Smooth muscle cell (in vitro differentiated cells): ENCODE measurements around the gene TMEM63C. TPM values are rescaled to one million over a fixed set of nuclear protein-coding genes. Genes with fewer than 3 reads are reported as not detected.

Experiments used
- DNase-seq: peaks from one replicate; lab custom pipeline; 2025; ENCODE audit not compliant: unreplicated experiment; lab: John Stamatoyannopoulos, UW
- H2AFZ ChIP-seq: fragments of 200-600 bp; sonication (generic); 2 replicates; pipeline ENCODE4 v1.6.0; 2016; ENCODE audit warnings: antibody characterized with exemption, low read depth, mild to moderate bottlenecking
- H3F3A ChIP-seq: fragments of 200-600 bp; sonication (generic); 2 replicates; pipeline ENCODE4 v1.6.0; 2017; ENCODE audit warnings: antibody characterized with exemption, low read depth
- H3K27ac ChIP-seq: fragments of 200-600 bp; sonication (generic); 2 replicates; pipeline ENCODE4 v1.5.1; 2016; ENCODE audit warnings: low read depth, mild to moderate bottlenecking
- H3K27me3 ChIP-seq: fragments of 200-600 bp; sonication (generic); 2 replicates; pipeline ENCODE4 v1.6.1; 2016; ENCODE audit warnings: low read depth, mild to moderate bottlenecking
- H3K36me3 ChIP-seq: fragments of 200-600 bp; sonication (generic); 2 replicates; pipeline ENCODE4 v1.5.1; 2016; ENCODE audit warnings: low read depth
- H3K4me1 ChIP-seq: fragments of 200-600 bp; sonication (generic); 2 replicates; pipeline ENCODE4 v1.5.1; 2016; ENCODE audit warnings: low read depth
- H3K4me2 ChIP-seq: fragments of 200-600 bp; sonication (generic); 2 replicates; pipeline ENCODE4 v1.6.0; 2016; ENCODE audit warnings: mild to moderate bottlenecking
- H3K4me3 ChIP-seq: fragments of 200-600 bp; sonication (generic); 2 replicates; pipeline ENCODE4 v1.5.1; 2016; ENCODE audit warnings: mild to moderate bottlenecking
- H3K79me2 ChIP-seq: fragments of 200-600 bp; sonication (generic); 2 replicates; pipeline ENCODE4 v1.6.0; 2016; ENCODE audit warnings: low read depth, mild to moderate bottlenecking
- H3K9ac ChIP-seq: fragments of 200-600 bp; sonication (generic); 2 replicates; pipeline ENCODE4 v1.6.0; 2016; ENCODE audit warnings: low read depth
- H3K9me3 ChIP-seq: fragments of 200-600 bp; sonication (generic); replicated peaks from 2 replicates; pipeline ENCODE4 v1.5.1; 2016; ENCODE audit warnings: low read depth
- H4K20me1 ChIP-seq: fragments of 200-600 bp; sonication (generic); 2 replicates; pipeline ENCODE4 v1.6.0; 2016; ENCODE audit warnings: low read depth
- WGBS: methylation state at CpG from one replicate; pipeline ENCODE4 v1.1.7; 2016; ENCODE audit warnings: low lambda C conversion rate; 5-methylcytosine and 5-hydroxymethylcytosine counted together
- polyA plus RNA-seq: library from polyadenylated mRNA; unstranded; fragments of >200 nt; fragmentation: Nextera tagmentation; extraction: Ambion mirVana; gene quantifications from 2 replicates; pipeline ENCODE4 v1.2.1, GENCODE V29; 2016
- total RNA-seq: library from RNA; depleted of rRNA; stranded (reverse); fragments of >200 nt; gene quantifications from 2 replicates; pipeline ENCODE4 v1.2.3, GENCODE V29; 2014
- TF ChIP-seq, protein P1 (sequence below): fragments of 200-600 bp; sonication (generic); IDR thresholded peaks from 2 replicates; pipeline ENCODE4 v1.5.1; 2017; ENCODE audit warnings: borderline replicate concordance, mild to moderate bottlenecking, antibody characterized with exemption; ENCODE audit not compliant: insufficient read depth, poor library complexity, severe bottlenecking

TMEM63C gene
- total and polyA plus RNA-seq, 2 experiments from 2014 or later: 4.3 to 7.7 TPM

DNA sequence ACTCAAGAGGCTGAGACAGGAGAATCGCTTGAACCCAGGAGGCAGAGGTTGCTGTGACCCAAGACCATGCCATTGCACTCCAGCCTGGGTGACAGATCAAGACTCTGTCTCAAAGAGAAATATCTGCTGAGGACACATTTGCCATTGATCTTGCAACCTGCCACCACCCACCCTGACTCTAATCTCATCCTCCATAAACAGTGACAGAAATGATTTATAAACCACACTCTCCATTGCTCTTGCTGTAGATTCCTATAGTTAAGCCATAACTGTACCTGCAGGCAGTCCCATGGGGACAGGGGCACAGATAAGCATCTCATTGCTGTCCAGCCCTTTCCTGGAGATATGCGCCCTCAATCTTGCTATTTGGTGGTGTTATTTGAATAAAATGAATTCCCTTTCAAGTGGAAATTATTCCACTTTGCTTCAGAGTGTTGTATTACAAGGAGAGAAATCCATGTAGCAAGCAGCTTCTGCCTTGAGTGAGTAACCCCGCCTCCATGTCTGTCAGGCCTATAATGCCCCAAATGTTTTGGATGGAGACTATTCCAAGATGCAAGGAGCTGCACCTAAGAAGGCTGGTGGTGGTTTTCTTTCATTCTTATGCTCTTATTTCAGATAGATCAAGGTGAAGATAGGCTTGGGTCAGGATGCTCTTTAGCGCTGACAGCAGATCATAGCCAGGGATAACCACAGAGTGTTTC, 37.0 kb upstream of the TMEM63C start:
- 72% methylated on average over 4 of the region's 4 CpGs for WGBS
- H3K27me3 ChIP-seq: peaks cover 81% of the 10 kb centered on the region

DNA sequence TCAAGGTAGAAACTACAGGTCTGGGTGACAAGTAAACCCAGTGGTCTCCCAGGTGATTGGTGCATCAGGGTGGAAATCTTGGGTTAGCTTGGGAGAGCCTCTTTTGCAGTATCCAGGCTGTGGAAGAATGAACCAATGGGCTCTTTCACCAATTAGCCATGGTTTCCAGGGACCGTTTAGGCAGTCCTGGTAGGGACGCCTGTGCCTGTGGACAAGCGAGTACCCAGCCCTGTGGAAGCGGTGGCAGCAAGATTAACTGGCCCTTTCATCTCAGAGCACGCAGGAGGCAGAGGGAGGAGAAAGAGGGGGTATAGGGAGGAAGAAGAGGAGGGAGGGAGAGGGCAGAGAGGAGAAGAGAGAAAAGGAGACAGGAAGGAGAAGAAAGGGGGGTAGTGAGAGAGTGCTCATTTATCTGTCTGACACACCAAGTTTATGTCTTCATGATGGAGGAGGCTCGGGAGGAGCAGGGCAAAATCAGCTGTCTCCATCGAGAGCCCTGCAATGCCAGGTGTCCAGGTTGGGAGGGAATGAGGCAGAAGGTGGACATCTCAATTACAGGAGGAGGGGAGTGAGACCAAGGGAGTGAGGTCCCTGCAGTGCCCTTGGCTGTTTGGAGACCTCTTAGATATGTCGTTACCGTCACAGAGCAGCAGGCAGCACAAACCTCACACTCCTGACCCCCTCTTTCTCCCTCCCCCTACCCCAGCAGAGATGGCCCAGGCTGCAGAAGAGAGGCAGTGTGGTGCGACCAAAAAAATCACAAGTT, 35.4 kb upstream of the TMEM63C start:
- Histone ChIP-seq H3K4me2 (no peak overlapping the region), H3K36me3 (no peaks in the 10 kb centered on the region), H3K27ac (no peak overlapping the region), H4K20me1 (no peaks in the 10 kb centered on the region), H3K9me3 (no peaks in the 10 kb centered on the region), H3K79me2 (no peaks in the 10 kb centered on the region), H3K4me1 (peaks cover 9% of the 10 kb centered on the region), H3K4me3 (no peak overlapping the region), H3K27me3 (peaks cover 67% of the 10 kb centered on the region), H3K9ac (no peak overlapping the region), H2AFZ (no peak overlapping the region), H3F3A (no peaks in the 10 kb centered on the region)
- no peak for DNase-seq
- WGBS: 49% methylated on average over 10 of the region's 10 CpGs
- TF ChIP-seq, protein P1, sequence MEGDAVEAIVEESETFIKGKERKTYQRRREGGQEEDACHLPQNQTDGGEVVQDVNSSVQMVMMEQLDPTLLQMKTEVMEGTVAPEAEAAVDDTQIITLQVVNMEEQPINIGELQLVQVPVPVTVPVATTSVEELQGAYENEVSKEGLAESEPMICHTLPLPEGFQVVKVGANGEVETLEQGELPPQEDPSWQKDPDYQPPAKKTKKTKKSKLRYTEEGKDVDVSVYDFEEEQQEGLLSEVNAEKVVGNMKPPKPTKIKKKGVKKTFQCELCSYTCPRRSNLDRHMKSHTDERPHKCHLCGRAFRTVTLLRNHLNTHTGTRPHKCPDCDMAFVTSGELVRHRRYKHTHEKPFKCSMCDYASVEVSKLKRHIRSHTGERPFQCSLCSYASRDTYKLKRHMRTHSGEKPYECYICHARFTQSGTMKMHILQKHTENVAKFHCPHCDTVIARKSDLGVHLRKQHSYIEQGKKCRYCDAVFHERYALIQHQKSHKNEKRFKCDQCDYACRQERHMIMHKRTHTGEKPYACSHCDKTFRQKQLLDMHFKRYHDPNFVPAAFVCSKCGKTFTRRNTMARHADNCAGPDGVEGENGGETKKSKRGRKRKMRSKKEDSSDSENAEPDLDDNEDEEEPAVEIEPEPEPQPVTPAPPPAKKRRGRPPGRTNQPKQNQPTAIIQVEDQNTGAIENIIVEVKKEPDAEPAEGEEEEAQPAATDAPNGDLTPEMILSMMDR: no peak

More for the DNA sequence above, 37.0 kb upstream of the TMEM63C start:
- no peak overlapping the region for H3K9ac ChIP-seq
- H3K4me3 ChIP-seq: no peak overlapping the region
- H3K4me2 ChIP-seq: no peak overlapping the region
- DNase-seq: no peak
- H3F3A ChIP-seq: no peaks in the 10 kb centered on the region
- H3K4me1 ChIP-seq: peaks cover 22% of the 10 kb centered on the region
- peaks cover 3% of the 10 kb centered on the region for H4K20me1 ChIP-seq
- H3K9me3 ChIP-seq: no peaks in the 10 kb centered on the region
- no peaks in the 10 kb centered on the region for H3K36me3 ChIP-seq
- H3K27ac ChIP-seq: no peak overlapping the region
- TF ChIP-seq, protein P1: no peak
- no peaks in the 10 kb centered on the region for H3K79me2 ChIP-seq
- H2AFZ ChIP-seq: no peak overlapping the region

DNA sequence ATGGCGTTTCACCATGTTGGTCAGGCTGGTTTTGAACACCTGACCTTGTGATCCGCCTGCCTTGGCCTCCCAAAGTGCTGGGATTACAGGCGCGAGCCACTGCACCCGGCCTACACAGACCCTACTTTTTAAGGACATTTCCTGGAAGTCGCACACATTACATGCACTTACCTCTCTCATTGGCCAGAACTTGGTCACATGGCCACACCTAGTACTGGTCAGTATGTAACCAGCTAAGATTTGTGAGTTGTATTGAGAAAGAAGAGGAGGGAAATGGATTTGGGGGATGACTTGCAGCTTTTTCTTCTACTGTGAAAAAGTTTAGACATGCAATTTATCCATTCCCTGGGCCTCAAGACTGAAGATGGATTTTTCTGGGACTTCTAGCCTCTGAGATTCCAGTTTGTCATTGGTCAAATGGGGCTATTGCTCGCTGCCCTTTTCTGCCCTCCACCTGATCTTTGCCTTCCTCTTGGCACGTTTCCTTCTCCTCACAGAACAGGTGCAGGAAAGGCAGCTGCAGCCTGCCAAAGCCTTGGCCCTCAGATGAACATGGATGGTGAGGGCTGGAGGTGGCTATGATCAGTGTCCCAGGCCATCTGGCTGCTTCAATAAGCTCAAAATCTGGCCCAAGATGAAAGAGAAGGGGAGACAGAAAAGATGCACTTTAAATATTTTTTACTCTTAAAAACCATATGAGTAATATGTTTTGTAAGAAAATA, 32.9 kb upstream of the TMEM63C start:
- Histone ChIP-seq H3K4me2 (no peak overlapping the region), H3K4me1 (no peaks in the 10 kb centered on the region), H3K4me3 (no peak overlapping the region), H3K27ac (no peak overlapping the region), H3K9me3 (no peaks in the 10 kb centered on the region), H3F3A (no peaks in the 10 kb centered on the region), H3K9ac (no peak overlapping the region), H3K27me3 (peaks cover 42% of the 10 kb centered on the region), H4K20me1 (no peaks in the 10 kb centered on the region), H3K36me3 (no peaks in the 10 kb centered on the region), H3K79me2 (no peaks in the 10 kb centered on the region), H2AFZ (no peak overlapping the region)
- DNase-seq: no peak
- 76% methylated on average over 8 of the region's 8 CpGs for WGBS
- TF ChIP-seq, protein P1: no peak
